Neural cell (in vitro differentiated cells): ENCODE measurements around the gene COMMD2.

Experiments used
- CTCF ChIP-seq: fragments of 450-650 bp; IDR thresholded peaks from 2 replicates; pipeline ENCODE4 v1.5.1; 2014; ENCODE audit warnings: antibody characterized with exemption, mild to moderate bottlenecking, moderate library complexity; ENCODE audit not compliant: poor library complexity, severe bottlenecking
- EZH2 ChIP-seq: fragments of 200-600, 300-800 bp; shearing (Covaris generic), sonication (generic); IDR thresholded peaks from 2 replicates; pipeline ENCODE4 v1.6.1; 2014; ENCODE audit warnings: antibody characterized with exemption, low read length, borderline replicate concordance, mild to moderate bottlenecking; ENCODE audit not compliant: insufficient read depth, poor library complexity, severe bottlenecking
- MXI1 ChIP-seq: fragments of 450-650 bp; conservative IDR thresholded peaks from 2 replicates; pipeline ENCODE4 v1.6.1; 2014; ENCODE audit warnings: antibody characterized with exemption, mild to moderate bottlenecking; ENCODE audit not compliant: poor library complexity, severe bottlenecking
- POLR2AphosphoS5 ChIP-seq: IDR thresholded peaks from 2 replicates; pipeline ENCODE4 v1.6.1; 2012
- SMC3 ChIP-seq: fragments of 450-650 bp; conservative IDR thresholded peaks from 2 replicates; pipeline ENCODE4 v1.6.1; 2014; ENCODE audit warnings: antibody characterized with exemption, mild to moderate bottlenecking, moderate library complexity; ENCODE audit not compliant: poor library complexity
- TAF1 ChIP-seq: IDR thresholded peaks from 2 replicates; pipeline ENCODE4 v1.6.1; 2012; ENCODE audit warnings: low read depth

- TF ChIP-seq CTCF = no peak
- no peak for TF ChIP-seq EZH2
- TF ChIP-seq SMC3 = no peak
- TF ChIP-seq TAF1 = no peak
- TF ChIP-seq POLR2AphosphoS5 = no peak
- no peak for TF ChIP-seq MXI1
These were observed 31.9 kb upstream of the COMMD2 start for GRCh38 chr3:149784064-149784704.
